A549 (cell line): ENCODE measurements around the gene NDUFV3. TPM values are rescaled to one million over a fixed set of nuclear protein-coding genes. Genes with fewer than 3 reads are reported as not detected.
"Not testable (repeated sequence)": the region's sequence is repeated elsewhere in the genome, so short reads cannot be mapped to it uniquely, and the experiment has no call there.

Source experiments
- ATAC-seq, 2 experiments: fragments of 200-7000 bp in 1 of 2; fragments of >200 bp in 1 of 2; cut with Nextera tagmentation in 1 of 2; cut with Tn5 transposase in 1 of 2; 3 replicates each; pipeline versions ENCODE4 v1.8.0 to v1.9.1; 2018 to 2020; ENCODE audit warnings: mild to moderate bottlenecking in 1 of 2, moderate library complexity in 1 of 2
- CTCF ChIA-PET: fragments of 300-600 bp; sonication (Branson Sonifier 250); formaldehyde crosslinking; extraction: SDS; loops from one replicate; lab custom pipeline; 2021; ENCODE audit warnings: antibody characterized with exemption, inconsistent platforms; lab: Yijun Ruan, JAX
- POLR2A ChIA-PET: fragments of 350-600 bp; formaldehyde crosslinking; extraction: SDS; loops from one replicate; lab custom pipeline; 2021; ENCODE audit warnings: antibody characterized with exemption, inconsistent platforms; lab: Yijun Ruan, JAX
- DNase-seq, 2 experiments: peaks; one replicate each; pipeline versions ENCODE4 v3.0.0 to v3.0.0-alpha.2; 2011 to 2016; ENCODE audit warnings: low read depth in 1 of 2, low spot score in 1 of 2
- FAIRE-seq: peaks from 2 replicates; lab custom pipeline; 2011; peaks lifted over from hg19 to GRCh38; lab: Jason Lieb, UNC
- H3K27ac ChIP-seq, 2 experiments: fragments of >200 bp; sonication (Bioruptor Twin); formaldehyde crosslinking; 3 replicates each; pipeline ENCODE4 v1.5.1; 2016 to 2017
- H3K4me1 ChIP-seq: fragments of >200 bp; sonication (Bioruptor Twin); formaldehyde crosslinking; 3 replicates; pipeline ENCODE4 v1.6.1; 2016
- H3K4me2 ChIP-seq: fragments of >200 bp; sonication (Bioruptor Twin); formaldehyde crosslinking; 3 replicates; pipeline ENCODE4 v1.6.1; 2016
- H3K4me3 ChIP-seq: fragments of >200 bp; sonication (Bioruptor Twin); formaldehyde crosslinking; 3 replicates; pipeline ENCODE4 v1.5.1; 2016
- H3K9me3 ChIP-seq: fragments of >200 bp; sonication (Bioruptor Twin); formaldehyde crosslinking; 3 replicates; pipeline ENCODE4 v1.6.1; 2016
- CHD2 ChIP-seq: fragments of 150-350 bp; IDR thresholded peaks from 2 replicates; pipeline ENCODE4 v1.6.1; 2014; ENCODE audit warnings: low read length; ENCODE audit not compliant: partially characterized antibody
- EHMT2 ChIP-seq: fragments of 200-600 bp; sonication (generic); IDR thresholded peaks from 2 replicates; pipeline ENCODE4 v1.6.1; 2016; ENCODE audit warnings: antibody characterized with exemption, low read depth, mild to moderate bottlenecking, moderate library complexity
- EP300 ChIP-seq, 2 experiments: fragments of >200 bp; sonication (Bioruptor Twin); formaldehyde crosslinking; IDR thresholded peaks; 2 replicates in 1 of 2; 3 replicates in 1 of 2; pipeline ENCODE4 v1.6.1; 2016 to 2017
- FOSB ChIP-seq: fragments of 250-450 bp; sonication (Bioruptor Pico); IDR thresholded peaks from 2 replicates; pipeline ENCODE4 v1.5.0; 2020; ENCODE audit warnings: mild to moderate bottlenecking, moderate library complexity
- FOSL2 ChIP-seq, 2 experiments: fragments of 450-650 bp in 1 of 2; fragments of >200 bp in 1 of 2; sonication (Bioruptor Twin) in 1 of 2; formaldehyde crosslinking; IDR thresholded peaks; 2 replicates each; pipeline versions ENCODE4 v1.5.0 to v1.6.1; 2016 to 2020; ENCODE audit warnings: mild to moderate bottlenecking in 1 of 2, moderate library complexity in 1 of 2
- FOXS1 ChIP-seq: fragments of 250-450 bp; sonication (Bioruptor Pico); IDR thresholded peaks from 2 replicates; pipeline ENCODE4 v1.5.0; 2020; ENCODE audit warnings: mild to moderate bottlenecking, moderate library complexity
- GATA3 ChIP-seq: IDR thresholded peaks from 2 replicates; pipeline ENCODE4 v1.6.1; 2012; ENCODE audit warnings: borderline replicate concordance
- HOXB13 ChIP-seq: fragments of 250-450 bp; sonication (Bioruptor Pico); IDR thresholded peaks from 2 replicates; pipeline ENCODE4 v1.5.0; 2020; ENCODE audit warnings: low read depth, mild to moderate bottlenecking, moderate library complexity
- KDM1A ChIP-seq: fragments of 200-600 bp; sonication (generic); IDR thresholded peaks from 2 replicates; pipeline ENCODE4 v1.6.1; 2016; ENCODE audit warnings: low read depth, mild to moderate bottlenecking
- KDM5A ChIP-seq: fragments of 200-600 bp; sonication (generic); IDR thresholded peaks from 2 replicates; pipeline ENCODE4 v1.6.1; 2016; ENCODE audit warnings: antibody characterized with exemption, mild to moderate bottlenecking
- MYC ChIP-seq: IDR thresholded peaks from 2 replicates; pipeline ENCODE4 v1.6.1; 2012; ENCODE audit warnings: mild to moderate bottlenecking, inconsistent platforms, low read length, improper control_type of control experiment, borderline replicate concordance
- NPAS2 ChIP-seq: fragments of 250-450 bp; sonication (Bioruptor Pico); IDR thresholded peaks from 2 replicates; pipeline ENCODE4 v1.8.0; 2022; ENCODE audit warnings: mild to moderate bottlenecking, moderate library complexity, borderline replicate concordance
- POLR2AphosphoS2 ChIP-seq: conservative IDR thresholded peaks from 2 replicates; pipeline ENCODE4 v1.6.1; 2012; ENCODE audit warnings: low read length, improper control_type of control experiment, inconsistent platforms
- TP53 ChIP-seq: fragments of 250-450 bp; sonication (Bioruptor Pico); IDR thresholded peaks from 2 replicates; pipeline ENCODE4 v1.5.0; 2021; ENCODE audit warnings: mild to moderate bottlenecking, moderate library complexity
- WGBS: methylation state at CpG from one replicate; pipeline ENCODE4 v1.1.6; 2017; ENCODE audit errors: missing lambda C conversion rate; 5-methylcytosine and 5-hydroxymethylcytosine counted together
- polyA plus RNA-seq, 4 experiments: library from polyadenylated mRNA; depleted of rRNA in 3 of 4; stranded (reverse); fragments of >200 nt; fragmentation: RNase III in 1 of 4; extraction: RNeasy Plus Mini Kit Qiagen cat#74134 plus additional on column Dnase treatment in 1 of 4; gene quantifications; 2 replicates in 3 of 4; 3 replicates in 1 of 4; pipeline ENCODE4 v1.2.3, GENCODE V29; 2011 to 2017
- TF ChIP-seq, protein P1 (sequence below): IDR thresholded peaks from 2 replicates; pipeline ENCODE4 v1.6.1; 2012
- TF ChIP-seq, protein P2 (sequence below): fragments of 450-650 bp; IDR thresholded peaks from 2 replicates; pipeline ENCODE4 v1.6.1; 2014; ENCODE audit warnings: antibody characterized with exemption
- TF ChIP-seq, protein P3 (sequence below): fragments of 150-350 bp; IDR thresholded peaks from 2 replicates; pipeline ENCODE4 v1.6.1; 2014; ENCODE audit warnings: low read depth, mild to moderate bottlenecking, low read length

Gene NDUFV3
- polyA plus RNA-seq, 2 of the 4 experiments (the other 2 are of a cell fraction), result 17.1 to 20.7 TPM

DNA sequence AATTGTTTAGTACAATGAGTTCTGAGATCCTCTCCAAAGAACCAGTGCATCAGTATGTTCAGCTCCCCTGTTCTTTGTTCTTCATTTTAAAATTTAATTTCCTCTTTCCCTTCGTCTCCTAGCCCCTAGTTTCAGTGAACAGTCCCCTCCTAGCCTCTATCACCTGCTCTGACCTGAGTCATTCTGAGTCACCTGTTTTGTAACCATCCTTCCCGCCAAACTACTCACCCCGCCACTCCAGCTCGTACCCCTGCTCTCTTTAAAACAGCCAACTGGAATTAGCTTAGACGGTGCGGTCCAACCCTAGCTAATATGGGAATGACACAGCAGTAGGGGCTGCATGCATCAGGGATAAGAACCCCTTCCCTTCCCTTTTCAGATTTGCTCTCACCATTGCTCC lies 49.1 kb downstream of the NDUFV3 start:
- H3K27ac ChIP-seq, result no peak overlapping the region
- WGBS, result 68% methylated on average over 6 of the region's 6 CpGs
- ChIA-PET POLR2A (no interaction called here), CTCF (no interaction called here)
- H3K9me3 ChIP-seq, result no peaks in the 10 kb centered on the region
- no peak overlapping the region for H3K4me3 ChIP-seq
- DNase-seq, result no peak
- ATAC-seq, result no peak
- no peak for TF ChIP-seq FOSB (CRISPR knock-in tag)
- TF ChIP-seq GATA3, result no peak
- TF ChIP-seq EP300 (IDR thresholded peaks at IDR 0.05), result no peak
- no peak for TF ChIP-seq NPAS2
- TF ChIP-seq EHMT2, result no peak
- FAIRE-seq, result no peak
- no peak overlapping the region for H3K4me2 ChIP-seq
- H3K4me1 ChIP-seq, result peaks cover 15% of the 10 kb centered on the region

DNA sequence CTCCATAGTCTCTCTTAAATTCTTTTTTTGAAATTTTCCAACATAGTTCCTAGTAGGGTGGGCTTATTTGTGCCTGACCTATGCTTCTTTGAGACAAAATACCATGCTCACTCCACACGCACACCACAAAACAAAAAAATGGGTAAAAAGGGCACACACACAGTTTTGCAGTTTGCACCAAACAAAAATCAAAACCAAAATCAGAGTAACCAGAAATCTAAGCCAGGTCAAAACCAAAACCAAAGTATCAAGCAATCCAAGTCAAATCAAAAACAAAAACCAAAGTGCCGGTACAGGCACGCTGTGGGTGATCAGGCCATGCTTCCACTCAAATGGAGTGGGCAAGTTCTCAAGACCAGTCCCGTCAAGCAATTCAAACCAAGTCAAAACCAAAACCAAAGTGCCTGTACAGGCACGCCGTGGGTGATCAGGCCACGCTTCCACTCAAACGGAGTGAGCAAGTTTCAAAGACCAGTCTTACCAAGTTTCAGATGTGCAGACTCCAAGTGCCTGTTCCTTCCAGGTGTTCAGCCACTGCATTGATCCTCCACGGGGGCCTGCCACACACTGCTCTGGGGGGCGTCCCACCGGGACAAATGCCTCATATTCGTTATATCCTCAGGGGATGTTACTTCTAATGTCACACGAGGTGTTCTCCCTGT lies 56.1 kb downstream of the NDUFV3 start:
- H3K4me2 ChIP-seq, FAIRE-seq, CTCF ChIA-PET, H3K4me3 ChIP-seq, H3K9me3 ChIP-seq, DNase-seq, H3K4me1 ChIP-seq, H3K27ac ChIP-seq, ATAC-seq, POLR2A ChIA-PET: not testable (repeated sequence)
- 56% methylated on average over 13 of the region's 13 CpGs for WGBS

DNA sequence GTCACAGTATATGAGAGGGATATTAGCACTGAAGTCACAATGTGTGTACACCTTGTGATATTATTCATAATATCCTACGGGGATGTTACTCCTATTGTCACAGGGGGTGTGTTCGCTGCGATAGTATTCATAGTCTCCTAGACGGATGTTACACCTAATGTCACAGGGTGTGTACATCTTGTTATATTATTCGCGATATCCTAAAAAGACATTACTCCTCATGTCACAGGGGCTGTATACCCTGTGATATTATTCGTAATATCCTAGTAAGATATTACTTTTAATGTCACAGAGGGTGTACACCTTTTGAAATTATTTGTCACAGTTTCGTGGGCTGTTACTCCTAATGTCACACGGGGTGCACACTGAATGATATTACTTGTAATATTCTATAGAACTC lies 58.1 kb downstream of the NDUFV3 start:
- CTCF ChIA-PET, H3K4me1 ChIP-seq, DNase-seq, POLR2A ChIA-PET, H3K4me2 ChIP-seq, FAIRE-seq, H3K27ac ChIP-seq, H3K4me3 ChIP-seq, ATAC-seq, H3K9me3 ChIP-seq: not testable (repeated sequence)
- 67% methylated on average over 9 of the region's 9 CpGs for WGBS

DNA sequence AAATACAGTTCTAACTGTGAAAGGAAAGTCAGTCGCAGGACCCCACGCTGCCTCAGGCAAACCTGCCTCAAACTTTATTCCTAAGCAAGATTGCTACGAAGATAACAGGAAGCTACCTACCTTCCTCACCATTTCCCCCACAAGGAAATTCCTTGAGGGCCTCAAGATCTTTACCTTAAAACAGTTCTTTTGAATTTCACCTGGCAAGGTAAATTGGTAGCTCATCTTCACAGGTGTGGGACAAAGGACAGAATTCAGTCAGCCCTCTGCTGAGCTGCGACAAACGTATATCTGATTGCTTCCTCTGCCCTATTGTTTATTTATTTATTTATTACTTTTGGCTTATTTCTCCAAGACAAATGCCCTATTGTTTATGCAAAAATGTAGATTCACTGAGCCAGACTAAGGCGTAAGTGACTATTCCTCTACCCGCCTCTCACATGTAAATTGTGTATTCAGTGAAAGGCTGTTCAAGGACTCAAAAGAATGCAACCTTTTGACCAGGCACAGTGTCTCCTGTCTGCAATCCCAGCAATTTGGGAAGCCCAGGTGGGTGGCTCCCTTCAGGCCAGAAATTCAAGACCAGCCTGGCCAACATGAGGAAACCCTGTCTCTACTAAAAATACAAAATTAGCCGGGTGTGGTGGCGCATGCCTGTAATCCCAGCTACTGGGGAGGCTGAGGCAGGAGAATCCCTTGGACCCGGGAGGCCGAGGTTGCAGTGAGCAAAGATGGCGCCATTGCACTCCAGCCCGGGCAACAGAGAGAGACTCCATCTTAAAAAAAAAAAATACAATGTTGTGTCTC lies 63.9 kb downstream of the NDUFV3 start:
- peak; percentile 84 to 89 for ATAC-seq
- Histone ChIP-seq H3K27ac (no peak overlapping the region), H3K4me1 (no peaks in the 10 kb centered on the region), H3K9me3 (no peaks in the 10 kb centered on the region), H3K4me2 (no peak overlapping the region), H3K4me3 (no peak overlapping the region)
- WGBS, result 86% methylated on average over 12 of the region's 13 CpGs
- DNase-seq, result no peak
- ChIA-PET POLR2A (no interaction called here), CTCF (interaction anchor here (0.7 kb wide), 2 partner anchors 77 to 856 kb away, joined by 3 read pairs; no protein-coding TSS in a partner anchor)
- no peak for FAIRE-seq
- no peak for TF ChIP-seq KDM1A

DNA sequence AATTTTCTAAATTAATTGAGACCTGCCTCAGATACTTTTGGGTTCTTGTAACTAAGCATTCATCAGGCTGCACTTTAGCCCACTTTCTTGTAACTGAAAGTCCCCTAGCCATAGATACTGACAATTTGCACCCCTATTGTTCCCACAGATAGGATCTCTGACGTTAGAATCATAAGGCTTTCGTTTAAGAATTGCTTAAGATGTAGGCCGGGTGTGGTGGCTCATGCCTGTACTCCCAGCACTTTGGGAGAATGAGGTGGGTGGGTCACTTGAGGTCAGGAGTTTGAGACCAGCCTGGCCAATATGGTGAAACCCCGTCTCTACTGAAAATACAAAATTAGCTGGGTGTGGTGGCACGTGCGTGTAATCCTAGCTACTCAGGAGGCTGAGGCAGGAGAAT lies 65.0 kb downstream of the NDUFV3 start:
- H3K4me1 ChIP-seq, DNase-seq, H3K4me3 ChIP-seq, H3K4me2 ChIP-seq, POLR2A ChIA-PET, H3K9me3 ChIP-seq, H3K27ac ChIP-seq, ATAC-seq, FAIRE-seq: not testable (repeated sequence)
- WGBS, result 84% methylated on average over 6 of the region's 6 CpGs
- CTCF ChIA-PET, result interaction anchor here (0.7 kb wide), 1 partner anchor 76 kb away, joined by 3 read pairs; no protein-coding TSS in a partner anchor

DNA sequence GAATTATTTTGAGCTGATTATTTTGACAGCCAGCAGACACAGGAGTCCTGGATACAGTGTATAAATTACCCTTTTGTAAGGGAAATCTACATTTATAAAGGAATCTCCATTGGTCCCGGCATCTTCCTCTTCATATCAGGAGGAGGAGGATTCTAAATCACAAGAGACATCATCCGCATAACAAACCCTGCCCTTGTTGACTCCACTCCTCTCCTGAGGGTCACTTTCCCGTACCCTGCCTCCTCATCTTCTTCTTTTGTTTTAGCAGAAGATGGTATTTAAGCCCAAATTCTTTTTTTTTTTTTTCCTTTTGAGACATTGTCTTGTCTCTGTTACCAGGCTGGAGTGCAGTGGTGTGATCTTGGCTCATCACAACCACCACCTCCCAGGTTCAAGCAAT lies 66.6 kb downstream of the NDUFV3 start:
- H3K27ac ChIP-seq, result no peak overlapping the region
- DNase-seq (no peak), FAIRE-seq (no peak), ATAC-seq (no peak)
- 66% methylated on average over 3 of the region's 3 CpGs for WGBS
- no peaks in the 10 kb centered on the region for H3K4me1 ChIP-seq
- H3K9me3 ChIP-seq, result no peaks in the 10 kb centered on the region
- no peak overlapping the region for H3K4me3 ChIP-seq
- H3K4me2 ChIP-seq, result no peak overlapping the region
- POLR2A ChIA-PET, result no interaction called here
- TF ChIP-seq, protein P1, sequence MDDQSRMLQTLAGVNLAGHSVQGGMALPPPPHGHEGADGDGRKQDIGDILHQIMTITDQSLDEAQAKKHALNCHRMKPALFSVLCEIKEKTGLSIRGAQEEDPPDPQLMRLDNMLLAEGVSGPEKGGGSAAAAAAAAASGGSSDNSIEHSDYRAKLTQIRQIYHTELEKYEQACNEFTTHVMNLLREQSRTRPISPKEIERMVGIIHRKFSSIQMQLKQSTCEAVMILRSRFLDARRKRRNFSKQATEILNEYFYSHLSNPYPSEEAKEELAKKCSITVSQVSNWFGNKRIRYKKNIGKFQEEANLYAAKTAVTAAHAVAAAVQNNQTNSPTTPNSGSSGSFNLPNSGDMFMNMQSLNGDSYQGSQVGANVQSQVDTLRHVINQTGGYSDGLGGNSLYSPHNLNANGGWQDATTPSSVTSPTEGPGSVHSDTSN, result no peak
- no peak for TF ChIP-seq POLR2AphosphoS2
- TF ChIP-seq FOXS1 (CRISPR knock-in tag), result no peak
- TF ChIP-seq FOSL2 (IDR thresholded peaks at IDR 0.05), result no peak
- TF ChIP-seq FOSL2 (CRISPR knock-in tag; IDR thresholded peaks at IDR 0.05), result no peak
- no peak for TF ChIP-seq CHD2
- TF ChIP-seq, protein P2, sequence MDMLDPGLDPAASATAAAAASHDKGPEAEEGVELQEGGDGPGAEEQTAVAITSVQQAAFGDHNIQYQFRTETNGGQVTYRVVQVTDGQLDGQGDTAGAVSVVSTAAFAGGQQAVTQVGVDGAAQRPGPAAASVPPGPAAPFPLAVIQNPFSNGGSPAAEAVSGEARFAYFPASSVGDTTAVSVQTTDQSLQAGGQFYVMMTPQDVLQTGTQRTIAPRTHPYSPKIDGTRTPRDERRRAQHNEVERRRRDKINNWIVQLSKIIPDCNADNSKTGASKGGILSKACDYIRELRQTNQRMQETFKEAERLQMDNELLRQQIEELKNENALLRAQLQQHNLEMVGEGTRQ, result no peak
- TF ChIP-seq TP53 (CRISPR knock-in tag), result no peak
- no peak for TF ChIP-seq KDM5A
- TF ChIP-seq, protein P3, sequence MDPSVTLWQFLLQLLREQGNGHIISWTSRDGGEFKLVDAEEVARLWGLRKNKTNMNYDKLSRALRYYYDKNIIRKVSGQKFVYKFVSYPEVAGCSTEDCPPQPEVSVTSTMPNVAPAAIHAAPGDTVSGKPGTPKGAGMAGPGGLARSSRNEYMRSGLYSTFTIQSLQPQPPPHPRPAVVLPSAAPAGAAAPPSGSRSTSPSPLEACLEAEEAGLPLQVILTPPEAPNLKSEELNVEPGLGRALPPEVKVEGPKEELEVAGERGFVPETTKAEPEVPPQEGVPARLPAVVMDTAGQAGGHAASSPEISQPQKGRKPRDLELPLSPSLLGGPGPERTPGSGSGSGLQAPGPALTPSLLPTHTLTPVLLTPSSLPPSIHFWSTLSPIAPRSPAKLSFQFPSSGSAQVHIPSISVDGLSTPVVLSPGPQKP, result no peak
- TF ChIP-seq MYC, result no peak
- TF ChIP-seq HOXB13 (CRISPR knock-in tag), result no peak
- TF ChIP-seq, all 56 proteins: peak for 0
- CTCF ChIA-PET, result interaction anchor here (0.7 kb wide), 1 partner anchor 1081 kb away, joined by 3 read pairs; no protein-coding TSS in a partner anchor
